SHP77 (cell line): ENCODE measurements around the gene GNAI1.

ENCODE experiments used
- DNase-seq, 2 experiments: peaks; one replicate each; lab custom pipeline; 2025; lab: John Stamatoyannopoulos, UW

The GNAI1 gene

DNA sequence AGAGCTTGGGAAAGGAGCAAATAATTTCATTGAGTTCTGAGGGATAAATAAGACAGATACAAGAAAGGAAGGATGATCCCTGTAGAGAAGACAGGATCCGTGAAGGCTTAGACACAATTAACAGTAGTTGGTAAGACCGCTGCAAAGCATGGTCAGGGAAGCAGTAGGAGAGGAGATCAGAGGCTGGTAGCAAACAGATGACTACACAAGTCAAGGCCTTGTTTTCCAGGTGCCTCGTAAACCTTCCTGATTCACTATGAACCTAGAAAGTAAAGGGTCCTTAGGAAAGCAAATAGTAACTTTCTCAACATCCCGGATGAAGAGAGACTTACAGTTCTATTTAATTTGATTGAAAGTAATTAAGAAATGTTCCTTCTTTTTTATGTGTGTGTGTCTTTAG is 118.6 kb downstream of the GNAI1 start:
- no peak for DNase-seq

GRCh38 chr7:80253653-80254052 is 119.0 kb downstream of the GNAI1 start:
- no peak for DNase-seq

- no peak for DNase-seq
These were observed 121.0 kb downstream of the GNAI1 start for GRCh38 chr7:80255656-80256055.

GRCh38 chr7:80257756-80258155 is 123.1 kb downstream of the GNAI1 start:
- no peak for DNase-seq

GRCh38 chr7:80260606-80261005 is 126.0 kb downstream of the GNAI1 start:
- DNase-seq = no peak

DNA sequence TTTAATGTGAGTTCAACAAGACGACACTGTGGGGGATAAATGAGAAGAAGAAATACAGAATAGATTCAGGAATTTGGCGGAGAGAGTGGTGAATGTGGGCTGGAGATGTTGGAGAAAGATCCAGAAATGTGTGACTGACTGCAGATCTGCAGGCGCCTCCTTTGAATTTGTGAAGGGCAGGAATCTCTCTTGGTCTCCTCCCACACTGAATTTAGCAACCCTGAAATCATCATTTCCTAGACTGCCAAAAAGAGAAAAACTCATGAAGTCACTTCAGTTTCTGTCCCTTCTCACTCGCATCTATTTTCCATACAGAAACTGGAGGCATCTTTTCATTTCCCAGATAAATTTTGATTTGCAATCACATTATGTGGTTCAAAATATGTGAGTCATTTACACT is 128.7 kb downstream of the GNAI1 start:
- DNase-seq = no peak

DNA sequence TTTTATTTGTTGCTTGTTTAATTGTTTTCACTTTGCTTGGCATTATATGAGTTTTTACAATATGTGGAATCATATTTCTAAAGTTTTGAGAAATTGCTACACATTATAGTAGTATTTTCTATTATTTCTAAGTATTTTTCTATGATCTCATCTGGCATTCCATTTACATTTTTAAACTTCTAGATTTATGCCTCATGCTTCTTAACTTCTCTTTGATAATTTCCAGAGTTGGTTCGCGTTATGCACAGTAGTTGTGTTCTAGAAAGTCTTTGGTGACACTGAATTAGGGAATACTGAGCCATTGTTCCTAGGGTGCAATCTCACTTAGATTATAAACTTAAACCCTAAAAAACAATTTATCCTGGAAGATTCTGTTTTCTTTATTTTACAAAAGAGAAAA is 129.2 kb downstream of the GNAI1 start:
- DNase-seq = no peak

- no peak for DNase-seq
These were observed 130.3 kb downstream of the GNAI1 start for GRCh38 chr7:80264769-80265495.

DNA sequence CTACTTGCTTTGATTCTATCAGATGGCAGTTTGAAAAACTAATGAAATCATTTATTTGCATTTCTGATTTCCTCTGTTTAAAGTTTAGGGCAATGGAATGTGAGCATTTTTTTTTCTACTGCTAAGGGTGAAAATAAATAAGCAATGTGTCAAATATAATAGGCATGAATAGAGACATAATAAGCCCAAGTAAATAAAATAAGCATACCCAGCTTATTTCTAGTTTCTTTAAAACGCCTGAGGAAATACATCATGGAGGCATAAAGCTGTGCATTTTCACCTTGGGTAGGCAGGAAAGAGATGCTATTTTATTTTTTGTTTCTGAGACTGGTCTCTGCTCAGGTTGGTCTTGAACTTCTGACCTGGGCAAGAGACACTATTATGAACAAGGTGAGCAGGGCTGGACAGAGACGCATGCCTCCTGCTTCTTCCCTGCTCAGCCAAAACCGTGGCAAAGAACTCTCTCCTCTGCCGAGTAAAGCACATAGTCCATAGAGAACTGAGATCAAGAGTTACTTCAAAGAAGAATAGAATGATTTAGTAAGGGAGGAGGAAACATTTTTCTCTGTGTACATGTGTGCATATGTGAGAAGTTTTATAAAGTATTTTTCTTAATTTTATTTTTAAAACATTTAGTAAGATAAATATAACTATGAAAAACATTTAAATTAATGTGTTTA is 138.1 kb downstream of the GNAI1 start:
- DNase-seq = no peak

- DNase-seq = no peak
These were observed 138.7 kb downstream of the GNAI1 start for GRCh38 chr7:80273327-80273726.

- DNase-seq = no peak
These were observed 140.6 kb downstream of the GNAI1 start for GRCh38 chr7:80275192-80275605.
